ENCODE data around the gene CCDC148. TPM values are rescaled to one million over a fixed set of nuclear protein-coding genes. Genes with fewer than 3 reads are reported as not detected.

The CCDC148 gene
- total and polyA plus RNA-seq, 10 of the 15 experiments (the other 5 are each of a cell fraction or from before 2014, with no cell fraction given) = 0.07 to 0.30 (median 0.18) TPM; not detected in 7

- TF ChIP-seq ELK1 (IDR thresholded peaks at IDR 0.05; ENCODE audit: low read depth, low read length) = no peak
- TF ChIP-seq, protein P1, sequence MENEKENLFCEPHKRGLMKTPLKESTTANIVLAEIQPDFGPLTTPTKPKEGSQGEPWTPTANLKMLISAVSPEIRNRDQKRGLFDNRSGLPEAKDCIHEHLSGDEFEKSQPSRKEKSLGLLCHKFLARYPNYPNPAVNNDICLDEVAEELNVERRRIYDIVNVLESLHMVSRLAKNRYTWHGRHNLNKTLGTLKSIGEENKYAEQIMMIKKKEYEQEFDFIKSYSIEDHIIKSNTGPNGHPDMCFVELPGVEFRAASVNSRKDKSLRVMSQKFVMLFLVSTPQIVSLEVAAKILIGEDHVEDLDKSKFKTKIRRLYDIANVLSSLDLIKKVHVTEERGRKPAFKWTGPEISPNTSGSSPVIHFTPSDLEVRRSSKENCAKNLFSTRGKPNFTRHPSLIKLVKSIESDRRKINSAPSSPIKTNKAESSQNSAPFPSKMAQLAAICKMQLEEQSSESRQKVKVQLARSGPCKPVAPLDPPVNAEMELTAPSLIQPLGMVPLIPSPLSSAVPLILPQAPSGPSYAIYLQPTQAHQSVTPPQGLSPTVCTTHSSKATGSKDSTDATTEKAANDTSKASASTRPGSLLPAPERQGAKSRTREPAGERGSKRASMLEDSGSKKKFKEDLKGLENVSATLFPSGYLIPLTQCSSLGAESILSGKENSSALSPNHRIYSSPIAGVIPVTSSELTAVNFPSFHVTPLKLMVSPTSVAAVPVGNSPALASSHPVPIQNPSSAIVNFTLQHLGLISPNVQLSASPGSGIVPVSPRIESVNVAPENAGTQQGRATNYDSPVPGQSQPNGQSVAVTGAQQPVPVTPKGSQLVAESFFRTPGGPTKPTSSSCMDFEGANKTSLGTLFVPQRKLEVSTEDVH (IDR thresholded peaks at IDR 0.05; ENCODE audit: low read depth, partially characterized antibody) = no peak
- no peak for TF ChIP-seq ZNF207 (IDR thresholded peaks at IDR 0.05; ENCODE audit: borderline replicate concordance)
- TF ChIP-seq NBN (IDR thresholded peaks at IDR 0.05) = no peak
- TF ChIP-seq PAX5 (IDR thresholded peaks at IDR 0.05; ENCODE audit: borderline replicate concordance, low read depth, low read length) = no peak
These were observed 30.9 kb upstream of the CCDC148 start (continued) for GRCh38 chr2:158487419-158487818.

GRCh38 chr2:158486970-158487325 is 30.4 kb upstream of the CCDC148 start:
- no peaks in the 10 kb centered on the region for H3K4me1 ChIP-seq (ENCODE audit: control insufficient read depth, insufficient read depth, low read length)
- ChIA-PET RAD21 (ENCODE audit: unreplicated experiment) (no interaction called here), POLR2A (no interaction called here), CTCF (no interaction called here), SMC1A (ENCODE audit: uncharacterized antibody, unreplicated experiment) (interaction anchor here (1.0 kb wide), 1 partner anchor 21 kb away, joined by 3 read pairs; no protein-coding TSS in a partner anchor)
- in situ Hi-C loops (cut with MboI) = no loop called here
- H3K9ac ChIP-seq (ENCODE audit: control insufficient read depth, insufficient read depth, low read length) = no peak overlapping the region
- H3K9me3 ChIP-seq (replicated peaks; ENCODE audit: control insufficient read depth, insufficient read depth, low read length) = no peaks in the 10 kb centered on the region
- DNase-seq (ENCODE audit: low read depth, low spot score) (no peak), ATAC-seq (no peak), FAIRE-seq (no peak)
- H3K4me2 ChIP-seq (ENCODE audit: control insufficient read depth, insufficient read depth) = no peak overlapping the region
- intact Hi-C loops (cut with micrococcal nuclease; ENCODE audit: unreplicated experiment) = no loop called here
- no TSS peak for BruUV-seq (replicated peaks)
- no peaks in the 10 kb centered on the region for H3K27me3 ChIP-seq (replicated peaks in 1 of 2; ENCODE audit: control insufficient read depth in 2 of 2, insufficient read depth in 2 of 2, low read length in 1 of 2)
- no peak for TF ChIP-seq ATF7 (IDR thresholded peaks at IDR 0.05; ENCODE audit: low read depth)
- peak; percentile 22; the same call in 1 of the 2 replicates for TF ChIP-seq JUNB (IDR thresholded peaks at IDR 0.05)
- H4K20me1 ChIP-seq (ENCODE audit: control insufficient read depth, insufficient read depth) = no peaks in the 10 kb centered on the region; the same call in 1 of the 2 replicates
- no peaks in the 10 kb centered on the region for H3K36me3 ChIP-seq (ENCODE audit: control insufficient read depth in 2 of 2, insufficient read depth in 2 of 2, low read length in 1 of 2)
- H3K27ac ChIP-seq (ENCODE audit: control insufficient read depth, insufficient read depth) = no peak overlapping the region
- H3K79me2 ChIP-seq (ENCODE audit: control insufficient read depth, insufficient read depth, low read length) = no peaks in the 10 kb centered on the region; the same call in 1 of the 2 replicates
- WGBS (ENCODE audit: insufficient coverage, insufficient replicate concordance, low lambda C conversion rate, missing lambda C conversion rate) = 85% methylated on average over 5 of the region's 5 CpGs
- H2AFZ ChIP-seq (ENCODE audit: control insufficient read depth, low read depth, low read length) = no peak overlapping the region; the same call in 1 of the 2 replicates
- H3K4me3 ChIP-seq = no peak overlapping the region
